NCI-H2196 treated with DMSO at 0.1 percent for 48 hours (cell line): ENCODE results near the gene PMVK.
"Not testable (repeated sequence)": the region's sequence is repeated elsewhere in the genome, so short reads cannot be mapped to it uniquely, and the experiment has no call there.

Experiments used
- DNase-seq: peaks from one replicate; lab custom pipeline; 2025; ENCODE audit not compliant: unreplicated experiment; lab: John Stamatoyannopoulos, UW

PMVK gene

DNA sequence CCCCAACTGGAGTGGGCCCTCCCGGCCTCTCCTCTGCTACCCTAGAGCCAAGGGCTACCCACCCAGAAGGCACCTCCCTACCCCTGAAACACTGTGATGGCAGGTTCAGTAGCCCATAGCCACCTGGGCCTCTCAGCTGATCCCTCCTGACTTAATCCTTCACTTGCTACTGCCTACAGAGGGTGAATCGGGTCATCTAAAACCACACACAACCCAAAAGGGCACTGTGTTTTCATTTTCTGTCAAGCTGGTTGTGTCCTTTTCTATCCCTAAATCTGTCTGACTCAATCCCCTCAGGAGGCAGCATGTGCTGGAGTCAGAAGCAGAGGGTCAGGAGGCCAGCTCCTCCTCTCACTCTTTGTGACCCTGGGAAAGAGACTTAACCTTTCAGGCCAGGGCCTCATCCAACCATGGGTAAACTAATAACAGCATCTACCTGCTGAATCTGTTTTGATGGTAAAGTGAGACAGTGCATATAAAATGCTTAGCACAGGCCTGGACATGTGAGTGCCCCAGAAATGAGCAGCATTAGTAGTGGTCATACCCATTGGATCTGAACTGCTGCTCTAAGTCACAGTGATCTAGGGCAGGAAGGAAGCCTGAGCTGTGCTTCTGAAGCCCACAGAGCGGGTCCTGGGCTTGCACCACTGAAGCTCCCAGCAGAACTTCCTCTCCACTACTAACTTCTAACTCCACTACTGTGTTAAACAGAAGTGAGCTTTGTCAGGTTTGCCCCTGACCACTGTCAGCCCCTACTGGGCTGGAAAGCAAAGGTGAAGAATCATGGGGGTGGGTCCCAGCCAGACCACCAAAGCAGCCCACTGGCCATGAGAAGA, 11.0 kb downstream of the PMVK start:
- DNase-seq: no peak

DNA sequence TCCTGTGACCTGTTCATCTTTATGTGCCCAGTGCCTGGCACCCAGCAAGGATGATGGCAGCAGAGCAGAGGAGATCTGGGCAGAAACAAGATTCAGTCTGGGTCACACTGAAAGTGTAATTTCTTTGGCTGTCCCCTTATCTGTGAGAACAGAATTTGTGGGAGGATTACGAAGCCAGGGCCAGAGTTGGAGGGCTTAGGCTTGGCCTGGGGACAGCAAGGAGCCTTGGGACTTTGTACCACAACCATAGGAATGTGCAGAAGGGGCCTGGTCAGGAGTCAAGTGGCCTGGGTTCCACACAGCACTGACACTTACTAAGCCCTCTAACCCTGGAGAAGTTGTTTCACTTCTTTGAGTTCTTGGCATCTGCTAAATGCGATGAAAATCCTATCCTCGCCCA, 12.8 kb downstream of the PMVK start:
- no peak for DNase-seq

DNA sequence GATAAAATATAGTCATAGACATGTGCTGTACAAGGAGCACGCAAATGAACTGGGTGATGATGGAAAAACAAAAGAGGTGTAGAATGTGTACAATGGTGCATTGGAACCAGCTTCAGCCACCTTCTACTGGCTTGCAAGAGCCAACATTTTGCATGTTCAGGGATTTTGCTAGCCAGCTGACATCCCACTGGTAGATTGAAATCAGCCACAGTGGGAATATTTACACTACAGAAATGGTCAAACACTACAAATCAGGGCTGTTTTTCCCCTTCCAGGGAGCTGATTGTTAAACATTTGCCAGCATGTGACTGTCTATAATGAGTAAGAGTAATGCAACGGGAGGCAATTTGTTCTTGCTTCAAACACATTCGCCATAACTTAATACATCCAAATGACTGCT, 23.2 kb downstream of the PMVK start:
- DNase-seq: no peak

DNA sequence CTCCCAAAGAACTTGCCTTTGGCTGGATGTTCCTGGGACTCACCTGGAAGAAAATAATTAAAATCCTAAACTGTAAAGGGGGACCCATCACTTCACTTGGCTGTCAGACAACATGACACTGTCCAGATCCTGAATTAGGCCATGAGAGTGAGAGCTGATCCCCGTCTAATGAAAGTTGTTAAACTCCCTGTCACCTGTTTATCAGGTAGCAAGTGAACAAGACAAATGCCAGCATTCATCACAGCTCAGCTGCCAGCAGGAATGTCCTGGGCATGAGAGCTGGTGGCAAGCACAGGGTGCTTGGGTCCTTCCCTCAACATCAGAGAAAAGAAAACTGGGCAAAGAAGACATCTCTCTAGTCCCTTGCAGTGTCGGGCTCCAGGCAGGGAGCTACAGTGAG, 23.8 kb downstream of the PMVK start:
- DNase-seq: no peak

DNA sequence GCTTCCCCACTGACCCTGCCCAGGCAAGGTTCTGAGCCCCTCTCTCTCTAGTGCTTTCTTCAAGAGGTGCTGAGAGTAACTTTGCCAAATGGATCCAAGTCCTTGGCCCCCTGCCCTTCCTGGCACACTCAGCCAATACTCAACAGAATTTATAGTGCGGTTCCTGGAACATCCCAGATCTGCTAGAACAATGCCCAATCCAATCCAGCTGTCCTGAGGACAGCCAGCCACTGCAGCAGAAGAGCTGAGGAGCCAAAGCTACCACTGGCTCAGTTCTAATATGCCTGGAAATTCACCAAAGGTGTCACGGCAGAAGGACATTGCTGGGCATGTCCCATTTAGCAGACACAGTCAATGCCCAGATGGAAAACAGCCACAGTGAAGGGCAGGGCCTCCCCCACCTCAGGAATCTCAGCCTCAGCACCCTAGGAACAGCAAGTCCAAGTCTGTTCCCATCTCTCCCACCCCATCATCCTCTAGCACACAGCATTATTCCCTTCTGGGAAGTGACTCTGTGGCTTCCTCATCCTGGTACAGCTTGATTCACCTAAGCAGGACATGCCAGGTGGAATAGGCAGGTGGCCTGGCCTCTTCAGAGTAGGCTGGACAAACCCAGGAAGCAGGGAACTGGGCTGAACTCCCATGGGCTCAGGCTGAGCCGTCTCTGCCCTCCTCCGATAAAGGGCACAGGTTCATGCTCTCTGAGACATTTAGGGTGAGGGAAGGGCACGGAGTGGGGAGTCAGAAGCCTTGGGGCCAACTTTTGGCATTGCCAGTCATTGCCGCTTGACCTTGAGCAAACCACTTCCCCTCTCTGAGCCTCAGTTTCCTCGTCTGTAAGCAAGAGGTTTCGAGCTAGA, 24.6 kb downstream of the PMVK start:
- DNase-seq: no peak

DNA sequence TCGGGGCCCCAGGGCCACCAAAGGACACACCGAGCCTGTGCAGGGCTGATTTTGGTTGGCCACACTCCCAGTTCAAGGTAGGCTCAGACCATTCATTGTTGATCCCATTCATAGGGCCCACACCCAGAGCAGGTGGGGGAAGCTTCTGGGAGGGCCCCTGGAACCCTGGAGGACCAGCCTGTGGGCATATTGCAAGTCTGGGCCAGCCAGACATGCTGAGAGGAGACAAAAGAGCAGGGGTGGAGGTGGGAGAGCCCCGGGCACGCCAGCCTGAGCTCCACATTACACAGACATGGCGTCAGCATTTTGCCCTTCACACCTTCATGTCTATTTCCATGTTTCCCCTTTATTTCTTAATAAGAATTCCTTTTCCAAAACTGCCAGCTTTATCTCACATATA, 25.7 kb downstream of the PMVK start:
- DNase-seq: no peak

DNA sequence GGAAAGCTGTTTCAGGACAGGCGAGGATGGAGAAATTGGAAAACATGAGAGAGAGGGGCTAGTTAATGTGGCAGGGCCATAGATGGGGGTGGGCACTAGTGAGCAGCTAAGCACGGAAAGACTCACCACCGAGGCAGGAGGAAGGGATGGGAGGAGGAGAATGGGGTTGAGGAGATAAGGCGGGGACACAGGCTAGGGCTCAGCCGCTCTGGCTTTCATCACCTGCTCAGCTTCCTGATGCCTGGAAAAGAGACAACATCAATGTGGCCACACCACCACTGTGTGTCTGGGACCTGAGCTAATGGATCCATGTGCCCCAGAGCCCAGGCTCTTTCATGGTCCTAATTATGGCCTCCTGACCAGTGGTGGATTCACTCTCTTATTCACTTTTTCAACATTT, 27.6 kb downstream of the PMVK start:
- no peak for DNase-seq

DNA sequence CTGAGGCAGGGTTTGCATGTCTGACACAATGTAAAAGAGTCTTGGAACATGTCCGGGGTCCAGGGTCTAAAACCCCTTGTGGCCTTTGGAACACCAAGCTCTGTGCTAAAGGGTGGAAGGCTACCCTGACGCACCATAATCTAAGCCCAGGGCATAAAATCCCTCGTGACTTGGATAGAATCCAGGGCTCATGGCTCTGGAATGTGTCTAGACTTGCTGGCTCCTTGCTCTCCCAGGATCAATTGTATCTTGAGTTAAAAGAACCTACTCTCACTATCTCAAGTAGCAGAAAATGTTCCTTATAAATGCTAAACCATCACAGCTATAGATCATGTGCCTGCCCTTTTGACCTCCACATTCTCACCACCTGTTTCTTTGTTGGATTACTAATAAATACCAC, 28.4 kb downstream of the PMVK start:
- DNase-seq: not testable (repeated sequence)

DNA sequence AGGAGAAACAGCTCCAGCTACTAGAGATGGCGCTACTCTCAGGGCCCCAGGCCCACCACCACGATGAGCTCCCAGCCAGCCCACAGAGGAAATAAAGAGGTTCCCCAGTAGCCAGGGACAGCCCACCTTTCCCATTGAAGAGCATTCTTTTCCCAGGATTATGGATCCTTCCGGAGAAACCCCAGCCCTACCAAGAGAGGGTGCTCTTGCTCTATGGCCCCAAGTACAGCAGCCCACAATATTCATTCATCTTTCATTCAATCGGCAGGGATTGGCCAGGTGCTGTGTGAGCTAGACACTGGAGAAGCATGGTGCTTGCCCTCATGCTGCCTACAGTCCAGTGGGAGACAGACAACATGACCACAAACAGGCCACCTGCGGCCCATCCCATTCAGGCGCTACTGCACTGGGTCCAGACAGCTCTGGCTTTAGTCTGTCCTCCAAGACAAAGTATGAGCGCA, 29.9 kb downstream of the PMVK start:
- DNase-seq: no peak

DNA sequence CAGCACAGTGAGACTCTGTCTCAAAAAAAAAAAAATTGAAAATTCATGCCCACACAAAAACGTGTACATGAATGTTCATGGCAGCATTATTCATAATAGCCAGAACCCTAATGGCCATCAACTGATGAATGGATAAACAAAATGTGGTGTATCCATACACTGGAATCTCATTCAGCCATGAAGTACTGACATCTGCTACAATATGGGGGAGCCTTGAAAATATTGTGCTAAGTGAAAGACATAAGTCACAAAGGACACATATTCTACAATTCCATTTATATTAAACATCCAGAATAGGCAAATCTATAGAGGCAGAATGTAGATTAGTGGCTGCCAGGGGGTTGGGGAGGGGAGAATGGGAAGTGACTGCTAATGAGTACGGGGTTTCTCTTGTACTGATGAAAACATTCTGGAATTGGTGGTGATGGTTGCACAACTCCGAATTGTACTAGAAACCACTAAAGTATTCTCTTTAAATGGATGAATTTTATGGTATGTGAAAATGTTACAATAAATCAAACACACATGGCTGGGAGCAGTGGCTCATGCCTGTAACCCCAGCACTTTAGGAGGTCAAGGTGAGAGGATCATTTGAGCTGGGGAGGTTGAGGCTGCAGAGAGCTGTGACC, 33.5 kb downstream of the PMVK start:
- no peak for DNase-seq

DNA sequence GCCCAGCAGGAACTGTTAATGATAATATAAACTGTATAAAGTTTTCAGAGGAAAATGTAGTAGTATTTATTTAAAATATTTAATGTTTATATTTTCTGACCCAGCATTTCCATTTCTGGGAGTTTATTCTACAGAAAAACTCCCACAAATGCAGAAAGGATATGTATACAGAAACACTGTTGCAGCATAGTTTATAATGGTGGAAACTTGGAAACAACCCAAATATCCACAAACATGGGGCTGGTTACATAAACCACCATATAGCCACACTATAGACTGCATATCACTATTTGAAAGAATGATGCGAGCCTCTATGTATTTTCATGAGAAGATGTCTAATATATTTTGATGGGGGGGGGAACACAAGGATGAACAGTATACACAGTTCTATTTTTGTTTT, 34.9 kb downstream of the PMVK start:
- no peak for DNase-seq

DNA sequence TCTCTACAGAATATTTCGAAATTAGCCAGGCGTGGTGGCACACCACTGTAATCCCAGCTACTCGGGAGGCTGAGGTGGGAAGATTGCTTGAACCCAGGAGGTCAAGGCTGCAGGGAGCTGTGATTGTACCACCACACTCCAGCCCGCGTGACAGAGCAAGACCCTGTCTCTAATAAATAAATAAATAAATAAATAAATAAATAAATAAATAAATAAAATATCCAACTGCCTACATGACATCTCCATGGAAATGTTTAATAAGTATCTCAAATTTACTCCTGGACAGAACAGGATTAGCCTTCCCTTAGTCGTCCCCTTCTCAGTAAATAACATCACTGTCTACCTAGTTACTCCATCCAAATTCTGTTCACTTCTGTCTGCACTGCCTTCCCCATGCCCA, 37.5 kb downstream of the PMVK start:
- no peak for DNase-seq

DNA sequence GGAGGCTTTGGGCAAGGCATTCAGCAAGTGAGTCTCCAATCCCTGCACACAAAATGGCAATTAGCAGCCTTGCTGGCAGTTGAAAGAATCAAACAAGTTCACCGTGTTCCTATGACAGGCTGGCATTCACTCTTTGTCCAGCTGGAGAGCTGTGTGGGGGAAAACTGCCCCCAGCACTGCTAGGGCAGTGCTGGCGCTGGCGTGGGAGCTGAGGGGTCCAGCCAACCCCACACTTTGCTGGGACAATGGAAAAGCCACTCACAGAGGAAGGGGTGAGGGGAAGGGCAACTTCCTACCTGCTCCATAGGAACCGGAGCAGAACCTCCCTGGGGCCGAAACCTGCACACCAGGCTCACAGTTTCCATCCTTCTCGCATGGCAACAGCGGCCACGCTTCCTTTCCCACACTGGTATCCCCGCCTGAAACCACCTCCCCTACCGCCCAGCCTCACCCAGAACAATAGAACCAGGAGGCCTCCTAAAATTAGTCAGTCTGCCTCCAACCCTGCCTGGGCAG, 39.7 kb downstream of the PMVK start:
- DNase-seq: no peak

DNA sequence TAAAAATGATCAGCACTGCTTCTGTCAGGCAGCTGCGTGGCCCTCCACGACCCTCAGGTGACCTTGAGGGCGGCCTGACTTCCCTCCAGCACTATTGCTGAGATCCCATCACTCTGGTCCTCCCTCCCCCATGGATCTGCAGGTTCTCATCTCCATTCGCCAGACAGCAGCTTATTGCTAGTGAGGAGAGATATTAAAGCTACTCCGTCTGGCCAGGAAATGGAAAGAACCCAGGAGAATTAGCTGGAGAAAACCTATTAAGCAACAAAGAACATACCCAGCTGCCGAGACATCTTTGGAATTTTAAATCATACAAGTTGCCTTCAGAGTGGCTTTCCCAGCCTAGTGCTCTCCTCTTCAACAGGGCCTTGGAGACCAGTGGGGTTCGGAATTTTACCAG, 40.7 kb downstream of the PMVK start:
- DNase-seq: no peak

DNA sequence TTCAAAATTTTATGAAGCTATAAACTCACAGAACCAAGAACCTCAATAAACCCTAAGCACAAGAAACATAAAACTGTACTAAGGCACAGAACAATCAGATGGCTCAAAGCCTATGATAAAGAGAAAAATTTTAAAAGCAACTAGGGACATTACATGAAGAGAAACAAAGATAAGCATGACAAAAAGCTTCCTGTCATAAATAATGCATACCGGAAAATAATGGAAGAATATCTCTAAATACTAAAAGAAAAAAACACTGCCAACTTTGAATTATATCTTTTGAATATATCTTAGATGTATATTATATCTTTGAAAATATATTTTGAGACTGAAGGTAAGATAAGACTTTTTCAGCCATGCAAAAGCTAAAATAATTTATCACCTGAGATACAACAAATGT, 45.1 kb downstream of the PMVK start:
- DNase-seq: no peak

DNA sequence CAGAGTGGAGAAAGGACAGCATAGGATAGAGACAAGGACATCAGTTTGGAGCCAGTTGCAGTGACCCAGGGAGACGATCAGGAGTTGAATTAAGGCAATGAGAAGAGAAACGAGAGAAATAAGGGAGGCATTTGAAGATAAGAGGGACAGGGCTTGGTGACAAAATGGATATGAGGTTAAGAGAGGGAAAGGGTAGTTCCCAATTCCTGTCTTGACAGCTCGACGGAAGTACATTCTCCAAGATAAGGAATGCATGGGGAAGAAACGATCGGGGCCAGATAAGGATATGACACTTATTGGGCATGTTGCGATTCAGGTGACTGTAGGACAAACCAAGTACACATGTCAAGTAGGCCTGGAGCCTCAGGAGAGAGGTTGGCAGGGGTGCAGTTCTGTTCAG, 47.8 kb downstream of the PMVK start:
- DNase-seq: no peak

DNA sequence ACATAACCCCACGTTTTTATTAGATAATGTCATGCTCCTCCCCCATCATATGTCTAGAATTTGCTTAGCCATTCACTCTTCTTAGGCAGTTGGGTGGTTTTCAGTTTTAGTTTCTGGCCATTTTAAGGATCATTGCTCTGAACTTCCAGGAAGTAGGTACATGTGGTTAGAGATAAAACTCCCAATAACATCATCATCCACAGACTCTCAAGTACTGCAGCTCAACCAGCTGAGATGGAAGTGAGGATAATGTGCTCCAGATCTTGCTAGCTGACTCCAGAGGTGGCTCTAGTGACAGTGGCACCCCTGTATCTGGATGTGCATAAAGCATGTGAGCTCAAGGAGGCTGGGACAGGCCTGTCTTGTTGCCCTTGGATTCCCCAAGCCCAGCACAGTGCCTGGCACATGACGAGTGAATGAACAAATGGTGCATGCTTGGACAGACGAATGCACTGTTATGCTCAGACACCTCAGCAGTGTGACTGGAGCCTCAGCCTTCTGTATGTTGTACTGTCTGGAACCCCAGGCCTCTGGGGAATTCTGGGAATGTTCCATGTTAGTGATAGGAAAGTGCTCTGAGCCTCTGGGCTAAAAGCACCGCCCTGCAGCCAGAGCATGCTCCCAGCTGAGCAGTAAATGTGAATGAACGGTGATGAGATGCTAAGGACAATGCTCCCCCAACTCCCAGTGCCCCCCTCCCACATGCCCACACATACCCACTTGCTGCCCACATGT, 50.1 kb downstream of the PMVK start:
- no peak for DNase-seq

DNA sequence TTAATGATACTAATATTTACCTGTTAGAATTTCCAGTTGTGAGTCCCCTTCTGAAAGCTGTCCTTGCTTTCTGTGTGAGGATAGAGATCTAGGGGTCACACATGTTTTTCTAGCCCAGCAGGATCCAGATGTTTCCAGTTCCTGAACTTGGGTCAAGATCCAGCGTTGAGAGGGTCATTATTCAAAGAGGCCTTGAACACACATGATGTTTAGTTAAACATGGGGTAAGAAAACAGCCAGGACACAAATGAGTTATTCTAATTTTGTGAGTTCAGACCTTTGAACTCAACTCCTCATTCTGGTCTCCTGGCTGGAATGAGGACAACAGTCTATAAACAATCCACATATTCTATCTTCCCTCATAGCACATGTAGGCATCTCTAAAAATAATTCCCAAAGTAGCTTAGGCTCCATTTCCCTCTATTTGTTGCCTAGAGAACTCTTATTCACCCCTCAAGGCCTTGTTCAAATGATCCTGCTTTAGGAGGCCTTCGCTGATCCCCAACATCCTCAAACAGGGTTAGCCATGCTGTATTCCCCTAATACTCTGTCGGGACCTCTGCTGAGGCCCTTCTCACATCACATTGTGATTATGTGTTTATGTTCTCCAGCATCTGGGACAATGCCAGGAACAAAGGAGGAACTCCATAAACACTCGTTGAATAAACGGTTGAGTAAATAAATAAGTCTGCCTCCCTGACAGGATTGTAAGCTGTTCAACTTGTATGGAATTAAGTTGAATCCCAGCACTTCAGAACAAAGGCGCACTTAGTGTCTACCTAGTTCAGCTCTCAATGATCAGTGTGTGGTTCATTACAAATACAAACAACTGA, 51.4 kb downstream of the PMVK start:
- DNase-seq: no peak

DNA sequence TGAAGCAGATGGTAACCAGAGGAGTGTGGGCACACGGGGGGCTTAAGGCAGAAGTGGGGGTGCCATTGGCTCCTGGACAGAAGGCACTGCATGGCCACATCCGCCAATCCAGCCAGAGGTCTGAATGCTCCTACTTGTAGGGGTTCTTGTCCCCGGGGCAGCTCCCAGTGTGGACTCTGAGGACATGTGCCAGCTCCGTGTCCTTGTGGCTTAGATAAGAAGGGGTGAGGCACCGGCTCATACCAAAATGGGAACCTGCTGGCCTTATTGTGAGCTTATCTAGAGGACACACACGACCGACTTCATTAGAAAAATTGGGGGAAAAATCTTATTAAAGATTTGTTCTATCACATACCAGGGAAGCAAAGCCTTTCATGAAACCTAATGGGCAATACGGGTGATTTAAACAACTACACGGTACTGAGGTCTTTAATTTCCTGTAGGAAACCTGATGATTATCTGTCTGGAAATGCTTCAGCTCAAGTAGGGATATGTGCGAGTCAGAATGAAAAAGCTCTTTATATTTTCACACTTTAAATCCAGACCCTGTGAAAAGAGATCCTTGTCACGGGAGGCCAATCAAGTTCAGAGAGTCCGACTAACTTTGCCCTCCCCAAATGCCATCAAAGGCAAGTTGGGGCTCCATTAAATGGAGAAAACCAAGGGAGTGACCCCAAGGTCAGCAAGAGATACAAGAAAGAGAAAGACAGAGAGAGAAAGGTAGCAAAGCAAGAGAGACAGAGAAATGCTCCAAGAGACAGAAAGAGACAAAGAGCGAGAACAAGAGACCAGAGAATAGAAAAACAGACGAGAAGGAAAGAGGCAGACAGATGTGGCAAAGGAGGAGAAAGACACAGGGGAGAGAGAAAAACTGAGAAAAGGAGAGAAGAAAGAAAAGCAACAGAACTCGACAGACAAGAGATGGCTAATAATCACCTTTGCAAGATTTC, 52.3 kb downstream of the PMVK start:
- DNase-seq: no peak
